ENCODE results near the gene DPM2.

Gene DPM2

DNA sequence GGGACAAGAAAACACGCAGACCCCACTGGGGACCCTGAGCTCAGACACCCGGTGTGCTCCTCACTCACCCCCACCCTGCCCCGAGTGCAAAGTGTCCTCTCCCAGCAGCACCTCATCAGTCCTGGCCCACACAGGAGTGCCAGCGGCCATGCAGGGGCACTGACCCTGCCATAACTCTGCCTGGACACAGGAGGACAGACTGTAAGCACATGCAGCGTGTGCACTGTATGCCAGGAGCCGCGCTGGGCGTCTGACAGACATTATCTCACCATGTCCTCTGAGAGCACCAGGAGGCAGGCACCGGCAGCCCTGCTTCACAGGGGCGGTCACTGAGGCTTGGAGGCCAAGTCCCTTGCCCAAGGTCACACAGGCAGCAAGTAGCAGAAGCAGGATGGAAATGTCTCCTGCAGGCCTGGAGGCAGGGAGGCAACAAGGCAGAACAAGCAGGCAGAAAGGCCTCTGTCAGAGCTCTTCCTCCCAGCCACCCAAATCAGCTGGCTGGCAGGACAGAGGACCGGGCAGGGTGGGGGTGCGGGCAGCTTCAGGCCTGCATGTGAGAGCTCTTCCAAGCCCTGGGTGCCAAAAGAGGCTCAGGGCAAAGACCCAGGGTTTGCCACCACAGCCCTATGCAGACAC lies 34.7 kb upstream of the DPM2 start:
- no peak for DNase-seq

DNA sequence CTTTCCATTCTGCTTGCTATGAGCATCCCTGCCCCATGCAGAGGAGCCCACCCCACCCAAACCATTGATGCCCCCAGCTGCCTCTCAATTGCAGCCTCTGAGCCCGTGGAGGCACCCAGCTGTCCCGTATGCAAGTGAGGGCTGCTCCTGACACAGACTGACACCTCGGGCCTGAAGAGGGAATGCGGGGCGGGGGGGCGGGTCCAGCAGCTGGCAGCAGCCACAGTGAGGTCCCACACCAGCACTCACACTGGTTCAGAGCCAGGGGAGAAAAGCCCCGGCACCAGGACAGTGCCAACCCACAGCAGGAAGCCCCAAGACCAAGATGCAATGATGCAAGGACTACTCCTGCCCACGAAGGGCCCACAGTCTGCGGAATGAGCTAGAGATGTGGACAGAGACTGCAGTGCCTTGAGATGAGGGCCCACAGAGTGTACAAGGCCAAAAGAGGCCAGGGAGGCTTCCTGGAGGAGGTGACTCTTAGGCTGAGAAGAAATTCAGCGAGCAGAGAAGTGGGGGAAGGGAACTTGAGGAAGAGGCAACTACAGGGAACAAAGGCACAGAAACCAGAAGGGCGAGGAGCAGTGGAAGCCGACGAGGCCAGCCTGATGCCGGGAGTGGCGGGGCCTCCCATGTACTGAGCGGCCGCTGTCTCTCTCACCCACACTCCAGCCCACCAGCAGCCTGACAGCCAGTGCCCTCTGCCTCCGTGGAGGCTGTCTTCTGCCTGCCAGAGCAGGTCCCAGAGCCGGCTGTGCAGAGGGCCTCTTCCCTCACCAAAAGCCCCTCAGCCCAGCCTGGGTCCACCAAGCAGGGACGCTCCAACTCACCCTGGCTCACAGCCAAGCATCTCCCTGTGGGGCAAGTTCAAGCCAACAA lies 33.9 kb upstream of the DPM2 start:
- DNase-seq, result no peak

DNA sequence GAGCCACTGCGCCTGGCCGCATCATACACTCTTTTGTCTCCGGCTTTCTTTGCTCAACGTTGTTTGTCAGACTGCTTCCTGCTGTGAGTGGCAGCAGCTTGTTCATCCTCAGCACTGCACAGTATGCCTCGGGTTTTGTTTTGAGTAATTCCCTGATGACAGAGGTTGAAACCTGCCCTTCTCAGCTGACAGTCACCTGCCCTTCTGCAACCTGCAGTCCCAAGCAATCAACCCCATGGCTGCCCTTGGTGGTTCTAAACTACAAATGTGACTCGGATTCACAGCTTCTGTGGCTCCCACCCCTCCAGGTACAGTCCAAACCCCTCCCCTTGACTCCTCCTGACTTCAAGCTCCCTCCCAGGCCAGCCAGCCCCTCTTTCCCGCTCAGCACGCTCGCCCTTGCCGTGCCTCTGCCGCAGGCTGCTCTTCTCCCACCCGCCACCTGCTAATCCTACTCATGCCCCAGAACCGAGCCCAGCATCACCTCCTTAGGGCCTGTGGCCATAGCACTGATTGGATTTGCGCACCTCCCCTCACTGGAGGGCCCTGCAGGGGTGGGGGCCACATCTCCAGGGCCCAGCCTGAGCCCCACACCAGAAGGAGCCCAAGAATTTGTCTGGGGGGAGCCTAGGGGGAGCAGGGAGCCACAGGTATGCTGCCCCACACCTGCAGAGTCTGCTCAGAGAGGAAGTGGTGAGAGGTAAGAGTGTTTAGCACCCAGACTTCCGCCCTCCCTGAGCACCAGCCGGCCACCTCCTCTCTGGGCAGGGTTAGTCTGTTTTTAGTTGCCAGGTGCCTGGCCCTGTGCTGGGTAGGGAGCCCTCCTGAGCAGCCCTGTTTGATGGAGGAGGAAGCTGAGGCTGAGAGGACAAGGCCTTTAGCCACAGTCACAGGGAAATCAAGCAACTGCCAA lies 33.0 kb upstream of the DPM2 start:
- DNase-seq, result peak; percentile 46

DNA sequence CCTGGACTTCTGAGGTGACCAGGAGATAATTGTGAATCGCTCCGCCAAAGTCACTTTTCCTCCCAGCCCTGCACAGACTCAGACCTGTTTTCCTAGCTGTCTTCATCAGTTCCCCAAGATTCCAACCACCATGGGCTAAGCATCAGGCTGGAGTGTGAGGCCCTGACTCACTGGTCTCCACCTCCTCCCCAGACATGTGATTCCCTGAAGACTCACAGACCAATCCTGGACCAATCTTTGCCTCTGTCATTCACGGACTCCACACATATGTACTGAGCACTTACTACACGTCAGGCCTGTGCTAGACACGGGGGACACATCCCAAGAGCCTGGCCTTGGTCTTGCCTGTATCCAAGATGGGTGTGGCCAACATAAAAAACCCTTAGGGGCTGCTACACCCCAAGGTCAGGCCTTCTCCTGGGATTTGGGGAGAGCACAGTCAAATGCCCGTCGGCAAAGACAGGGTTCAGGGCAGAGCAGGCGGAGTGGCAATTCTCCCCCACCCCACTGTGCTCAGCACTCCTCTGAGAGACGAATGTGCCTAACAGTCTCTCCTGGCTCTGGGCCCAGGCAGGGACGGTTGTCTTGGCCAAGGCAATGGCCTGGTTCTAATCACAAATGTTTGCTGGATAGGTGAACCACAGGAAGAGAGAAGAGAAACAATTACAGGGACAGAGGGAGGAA lies 31.2 kb upstream of the DPM2 start:
- no peak for DNase-seq

DNA sequence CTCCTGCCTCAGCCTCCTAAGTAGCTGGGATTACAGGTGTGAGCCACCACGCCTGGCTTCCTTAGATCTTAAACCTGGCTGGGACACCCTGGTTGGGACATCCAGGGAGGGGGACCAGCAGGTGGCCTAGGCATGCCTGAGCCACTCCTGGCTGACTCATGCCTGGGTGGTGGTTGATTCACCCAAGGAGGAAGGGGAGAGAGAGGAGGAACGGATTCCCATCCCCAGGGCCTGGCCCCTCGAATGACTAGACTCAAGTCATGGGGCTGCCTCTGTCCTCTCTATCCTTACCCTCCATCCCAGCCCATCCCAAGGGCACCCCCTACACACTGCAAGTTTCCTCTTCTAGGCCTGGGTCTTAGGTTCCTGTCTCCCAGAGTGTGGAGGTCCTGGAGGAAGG lies 30.4 kb upstream of the DPM2 start:
- no peak for DNase-seq

DNA sequence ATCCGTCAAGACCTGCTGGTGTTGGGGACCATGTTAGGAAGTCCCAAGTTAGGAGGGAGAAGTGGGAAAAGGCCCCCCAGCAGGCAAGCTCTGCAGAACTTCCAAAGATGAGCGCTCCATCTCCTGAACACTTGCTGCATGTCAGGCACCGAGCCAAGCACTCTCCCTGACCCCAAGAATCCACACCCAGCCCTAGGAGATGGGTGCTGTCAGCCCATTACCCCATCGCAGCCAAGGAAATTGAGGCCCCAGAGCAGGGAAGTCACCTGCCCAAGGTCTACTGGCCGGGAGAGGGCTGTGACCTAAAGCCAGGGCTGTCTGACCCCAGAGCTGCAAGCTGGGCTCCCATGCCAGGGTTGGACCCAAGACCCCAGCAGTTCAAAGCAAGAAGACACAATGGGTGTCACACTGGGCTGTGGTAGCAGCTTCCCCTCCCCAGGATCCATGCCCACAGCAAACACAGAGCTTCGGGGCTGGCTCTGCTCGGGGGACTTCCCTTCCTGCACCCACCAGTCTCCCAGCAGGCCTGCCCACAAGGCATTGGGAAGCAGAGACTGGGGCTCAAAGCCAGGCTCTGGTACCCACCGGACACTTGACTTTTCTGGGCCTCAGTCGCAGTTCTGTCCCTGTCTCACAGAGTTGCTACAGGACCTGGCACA lies 29.6 kb upstream of the DPM2 start:
- DNase-seq, result no peak

DNA sequence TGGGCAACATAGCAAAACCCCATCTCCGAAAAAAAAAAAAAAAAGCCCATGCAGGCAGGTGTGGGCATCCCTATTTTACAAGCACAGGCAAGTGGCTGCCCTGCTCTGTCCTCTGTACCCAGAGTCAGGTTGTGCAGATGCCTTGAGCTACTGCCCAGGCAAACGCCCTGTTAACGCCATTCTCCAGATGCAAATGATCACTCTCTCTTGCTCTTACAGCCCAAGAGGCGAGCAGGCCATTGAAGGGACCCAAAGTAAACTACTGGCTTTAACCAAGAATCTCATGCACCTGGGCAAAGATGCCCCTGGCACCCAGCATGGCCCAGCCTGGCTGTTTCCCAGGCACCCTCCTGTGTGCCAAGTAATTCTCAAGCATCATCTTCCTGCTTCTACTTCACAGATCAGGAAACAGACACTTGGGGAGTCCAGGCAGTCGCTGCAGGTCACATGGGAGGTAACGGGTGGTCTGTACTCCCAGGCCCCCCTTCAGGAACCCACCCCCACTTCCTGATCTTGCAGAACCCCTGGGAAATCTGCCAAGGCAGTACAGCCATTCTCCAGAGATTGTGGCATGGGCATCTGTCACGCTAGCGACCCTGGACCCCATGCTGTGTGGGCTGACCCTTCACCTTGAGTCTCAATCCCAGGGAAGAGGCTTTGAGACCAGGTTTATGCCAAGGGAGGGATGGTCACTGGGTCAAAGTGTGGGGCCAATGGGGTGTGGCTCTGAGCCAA lies 28.9 kb upstream of the DPM2 start:
- no peak for DNase-seq

DNA sequence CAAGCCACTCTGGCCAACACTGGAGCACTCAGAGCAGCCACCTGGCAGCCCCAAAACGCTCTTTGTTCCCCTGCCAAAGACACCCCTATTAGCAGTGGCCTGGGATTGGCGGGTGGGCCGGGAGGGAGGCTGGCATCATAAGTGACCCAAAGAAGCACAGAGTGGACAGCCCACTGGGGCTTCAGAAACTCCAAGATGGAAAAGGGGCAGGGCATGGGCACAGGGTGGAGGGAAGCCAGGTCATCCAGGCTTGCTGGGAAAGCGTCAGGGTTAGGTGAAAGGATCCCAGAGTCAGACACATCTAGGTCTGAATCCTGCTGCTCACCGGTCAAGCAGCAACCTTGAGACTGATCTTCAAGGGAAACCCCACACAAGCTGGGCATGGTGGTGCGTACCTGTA lies 28.3 kb upstream of the DPM2 start:
- no peak for DNase-seq

DNA sequence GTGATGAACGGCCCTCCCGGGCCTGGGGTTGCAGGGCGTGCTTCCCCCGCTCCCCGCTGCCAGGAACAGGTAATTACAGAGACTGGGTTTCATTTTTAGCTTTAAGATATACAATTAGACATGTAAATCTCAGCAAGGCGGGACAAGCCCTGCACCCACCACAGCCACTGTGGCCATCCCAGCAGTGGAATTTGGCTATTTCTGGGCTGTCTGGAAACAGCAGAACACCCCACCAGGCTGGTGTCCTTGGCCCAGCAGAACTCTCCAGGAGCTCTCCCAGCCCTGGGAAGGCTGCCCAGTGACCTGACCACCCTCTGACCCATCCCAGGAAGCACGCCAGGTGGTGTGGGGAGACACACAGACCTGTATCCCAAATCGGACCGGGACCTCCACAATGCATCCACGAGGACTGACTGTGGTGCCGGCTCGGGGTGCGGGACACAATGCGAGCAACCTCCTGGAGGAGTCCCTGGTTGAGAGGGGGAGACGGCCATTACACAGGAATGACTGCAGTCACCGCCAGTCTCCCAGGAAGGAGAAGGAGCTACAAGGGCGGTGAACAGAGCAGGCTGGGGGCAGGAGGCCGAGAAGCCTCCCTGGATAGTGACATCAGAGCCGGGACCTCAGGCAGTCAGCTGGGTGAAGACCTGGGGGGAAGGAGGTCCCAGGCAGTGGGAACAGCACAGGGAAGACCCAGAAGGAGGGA lies 25.9 kb upstream of the DPM2 start:
- DNase-seq, result no peak

DNA sequence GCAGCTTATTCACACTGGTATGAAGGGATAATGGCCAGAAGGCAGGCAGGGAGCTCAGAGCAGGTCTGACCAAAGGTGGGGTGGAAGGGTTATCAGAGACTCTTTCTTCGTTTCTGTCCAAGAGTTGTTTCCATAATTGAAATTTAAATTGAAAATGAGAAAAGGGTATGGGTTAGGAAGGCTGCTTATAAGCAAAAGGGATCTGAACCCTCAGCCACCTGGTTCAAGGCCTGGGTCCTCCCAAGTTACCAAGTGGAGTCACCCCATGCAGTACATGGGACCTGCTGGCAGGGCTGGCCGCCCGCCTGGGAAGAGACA lies 25.3 kb upstream of the DPM2 start:
- DNase-seq, result no peak

DNA sequence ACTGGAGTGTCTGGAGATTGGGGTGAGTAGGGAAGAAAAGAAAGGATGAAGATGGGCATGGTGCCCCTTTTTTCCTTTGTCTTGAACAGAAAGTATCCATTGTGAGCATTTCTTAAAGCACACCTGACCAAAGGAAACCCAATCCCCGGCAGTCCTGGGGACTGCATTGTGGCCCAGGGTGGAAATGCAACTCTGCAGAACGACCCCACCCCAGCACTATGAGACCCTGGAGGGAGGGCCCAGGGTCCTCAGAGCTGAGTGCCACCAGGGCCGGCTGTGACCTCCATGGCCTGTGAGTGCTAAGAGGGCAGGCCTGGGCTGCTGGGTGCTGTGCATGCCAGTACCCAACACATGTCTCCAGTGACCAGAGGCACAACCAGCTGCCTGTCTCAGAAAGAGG lies 24.6 kb upstream of the DPM2 start:
- DNase-seq, result no peak

DNA sequence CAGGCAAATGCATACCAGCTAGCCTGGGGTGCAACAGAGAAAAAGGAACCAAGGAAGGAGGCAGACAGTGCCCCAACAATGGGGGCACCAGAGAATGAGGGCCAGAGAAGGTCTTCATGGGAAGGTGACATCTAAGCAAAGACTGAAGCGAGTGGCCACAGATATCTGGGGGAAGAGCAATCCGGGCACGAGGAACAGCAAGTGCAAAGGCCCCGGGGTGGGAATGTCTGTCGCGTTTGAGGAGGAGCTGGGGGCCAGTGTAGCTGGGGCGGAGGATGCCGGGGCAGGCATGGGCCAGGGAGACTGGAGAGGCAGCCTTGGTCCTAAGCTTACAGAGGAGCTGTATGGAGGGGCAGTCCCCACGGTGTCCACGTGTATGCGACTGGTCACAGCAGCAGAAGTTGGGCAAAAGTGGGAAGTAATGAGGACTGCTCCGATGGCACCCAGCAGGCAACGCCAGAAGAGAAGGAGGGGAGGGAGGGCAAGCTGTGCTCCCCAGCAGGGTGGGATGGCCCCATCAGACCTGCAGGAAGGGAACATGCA lies 24.0 kb upstream of the DPM2 start:
- no peak for DNase-seq

DNA sequence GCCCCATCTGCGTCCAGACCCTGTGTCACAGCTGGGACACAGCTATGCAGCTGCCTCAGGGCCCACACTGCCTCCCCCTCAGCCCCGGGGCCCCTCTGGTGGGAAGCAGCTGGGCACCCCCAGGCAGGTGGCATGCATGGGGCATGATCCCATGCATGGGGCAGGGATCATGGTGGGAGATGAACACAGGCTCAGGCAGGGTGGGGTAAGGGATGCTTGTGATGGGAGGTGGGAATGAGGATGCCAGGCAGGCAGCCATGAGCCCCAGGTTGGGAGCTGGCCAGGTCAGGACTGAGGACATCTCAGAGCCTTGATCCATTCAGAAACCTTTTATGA lies 23.5 kb upstream of the DPM2 start:
- DNase-seq, result no peak

DNA sequence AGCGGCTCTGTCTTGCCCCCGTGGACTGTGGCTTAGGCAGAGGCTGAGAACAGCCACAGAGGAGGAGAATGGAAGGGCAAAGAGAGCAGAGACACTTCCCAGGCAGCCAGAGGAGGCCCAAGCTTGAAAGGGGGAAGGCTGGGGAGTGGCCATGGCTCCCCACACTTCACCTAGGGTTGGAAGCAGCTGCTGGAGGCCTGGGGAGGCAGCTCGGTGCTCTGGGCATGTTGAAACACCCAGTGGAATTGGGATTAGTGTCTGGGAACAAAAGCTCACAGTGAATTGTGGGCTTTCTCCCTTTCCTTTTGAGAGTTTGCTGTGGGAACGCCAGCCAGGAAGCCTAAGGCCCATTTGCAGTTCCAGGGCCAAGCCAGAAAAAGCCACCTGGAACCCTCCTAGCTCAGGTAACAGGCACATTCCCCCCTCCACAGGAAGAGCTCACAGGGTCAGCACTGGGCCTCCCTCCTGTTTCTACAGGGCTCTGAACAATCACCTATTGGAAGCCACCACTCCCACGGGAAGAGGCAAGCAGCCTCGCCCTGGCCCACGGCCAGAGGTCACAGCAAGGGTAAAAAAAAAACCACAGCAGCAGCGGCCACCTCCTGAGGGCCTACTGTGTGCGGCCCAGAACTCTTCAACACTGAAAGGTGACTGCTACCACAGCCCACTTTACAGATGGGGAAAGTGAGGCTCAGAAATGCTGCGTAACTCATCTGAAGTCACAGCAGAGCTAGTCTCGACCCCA lies 22.9 kb upstream of the DPM2 start:
- no peak for DNase-seq

DNA sequence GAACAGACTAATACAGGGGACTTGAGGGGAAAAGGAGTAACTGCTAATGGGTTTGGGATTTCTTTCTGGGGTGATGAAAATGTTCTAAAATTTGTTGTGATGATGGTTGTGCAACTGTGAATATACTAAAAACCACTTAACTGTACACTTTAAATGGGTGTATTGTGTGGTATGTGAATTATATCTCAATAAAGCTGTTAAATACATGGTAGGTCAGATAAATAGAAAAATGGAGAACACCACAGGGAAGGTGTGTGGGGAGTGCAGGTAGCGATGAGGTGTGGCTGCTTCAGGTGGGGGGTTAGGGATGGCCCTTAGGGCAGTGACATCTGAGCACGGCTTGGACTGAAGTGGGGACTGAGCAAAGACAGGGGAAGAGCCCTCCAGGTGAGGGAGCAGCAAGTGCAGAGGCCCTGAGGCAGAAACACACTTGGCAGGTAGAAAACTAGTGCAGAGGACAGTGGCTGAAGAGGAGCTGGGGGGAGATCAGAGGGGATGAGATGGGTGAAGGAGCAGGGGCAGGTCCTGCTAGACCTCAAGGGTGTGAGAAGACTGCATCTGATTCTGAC lies 22.3 kb upstream of the DPM2 start:
- no peak for DNase-seq

DNA sequence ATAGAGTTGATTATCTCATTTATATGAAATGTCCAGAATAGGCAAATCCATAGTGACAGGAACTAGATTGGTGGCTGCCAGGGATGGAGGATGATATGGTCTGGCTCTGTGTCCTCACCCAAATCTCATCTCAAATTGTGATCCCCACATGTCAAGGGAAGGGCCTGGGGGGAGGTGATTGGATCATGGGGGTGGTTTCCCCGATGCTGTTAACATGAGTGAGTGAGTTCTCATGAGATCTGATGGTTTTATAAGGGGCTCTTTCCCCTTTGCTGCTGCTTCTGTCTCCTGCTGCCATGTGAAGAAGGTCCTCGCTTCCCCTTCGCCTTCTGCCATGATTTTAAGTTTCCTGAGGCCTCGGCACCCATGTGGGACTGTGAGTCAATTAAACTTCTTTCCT lies 21.7 kb upstream of the DPM2 start:
- DNase-seq, result no peak

DNA sequence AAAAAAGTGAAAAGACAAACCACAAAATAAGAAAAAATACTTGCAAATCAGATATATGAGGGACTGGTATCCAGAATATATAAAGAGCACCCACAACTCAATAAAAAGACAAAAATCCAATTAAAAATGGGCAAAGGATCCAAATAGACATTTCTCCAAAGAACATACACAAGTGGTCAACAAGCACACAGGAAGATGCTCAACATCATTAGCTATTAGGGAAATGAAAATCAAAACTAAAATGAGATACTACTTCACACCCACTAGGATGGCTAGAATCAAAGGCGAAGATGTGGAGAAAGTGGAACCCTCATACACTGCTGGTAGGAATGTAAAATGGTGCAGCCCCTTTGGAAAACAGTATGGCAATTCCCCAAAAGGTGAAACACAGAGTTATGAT lies 21.1 kb upstream of the DPM2 start:
- no peak for DNase-seq

DNA sequence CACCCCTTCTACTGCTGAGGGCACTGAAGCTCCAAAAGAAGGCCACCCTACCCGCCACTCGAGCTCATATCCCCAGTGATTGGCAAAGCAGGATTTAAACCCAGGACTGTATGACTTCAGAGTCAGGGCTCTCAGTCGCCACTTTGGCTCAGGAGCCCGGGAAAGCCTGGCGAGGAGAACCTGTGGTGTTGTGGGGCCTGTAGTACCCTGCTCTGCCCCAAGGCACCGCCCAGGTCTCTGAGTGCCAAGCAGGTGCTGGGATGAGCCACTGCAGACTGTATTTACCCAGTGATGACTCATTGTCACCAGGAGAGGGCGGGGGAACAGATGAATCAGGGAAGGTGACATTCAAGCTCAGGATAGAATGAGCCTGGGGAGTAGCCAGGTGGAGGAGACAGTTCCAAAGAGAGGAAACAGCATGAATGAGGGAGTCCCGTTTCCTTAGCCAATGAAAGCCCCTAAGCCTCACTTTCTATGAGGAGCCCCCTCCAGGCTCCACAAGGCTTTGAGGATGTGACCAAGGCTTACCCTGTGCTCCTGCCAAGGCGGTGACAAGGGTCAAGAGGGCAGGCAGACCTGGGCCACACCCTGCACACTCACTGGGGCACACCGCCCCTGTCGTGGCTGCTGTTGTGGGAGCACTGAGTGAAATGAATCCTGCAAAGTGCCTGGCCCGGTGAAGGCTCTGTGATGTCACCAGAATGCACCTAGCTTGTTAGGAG lies 17.8 kb upstream of the DPM2 start:
- peak; percentile 92 for DNase-seq

DNA sequence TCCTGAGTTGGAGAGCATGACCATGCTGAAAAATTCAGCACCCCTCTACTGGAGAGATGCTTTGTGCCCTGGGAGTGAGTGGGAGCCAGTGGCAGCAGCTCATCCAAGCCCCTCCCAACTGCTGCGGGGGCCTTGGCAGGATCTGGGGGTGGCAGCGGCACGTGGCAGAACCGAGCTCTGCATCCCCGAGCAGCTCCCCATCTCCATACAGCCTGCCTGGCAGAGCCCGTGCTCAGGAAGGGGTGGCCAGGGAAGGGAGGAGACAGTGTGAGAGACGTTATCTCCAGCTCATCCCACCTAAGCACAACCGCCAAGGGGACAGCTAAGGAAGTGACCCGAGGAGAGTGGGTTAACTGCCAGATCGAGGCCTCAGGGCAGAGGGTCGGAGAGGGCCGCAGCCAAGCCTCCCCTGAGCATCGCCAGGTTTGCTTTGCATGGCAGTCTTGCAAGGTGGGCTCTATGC lies 17.2 kb upstream of the DPM2 start:
- no peak for DNase-seq

All from NCI-H1436 treated with DMSO at 0.1 percent for 48 hours (cell line).